BE2C (cell line): ENCODE data around the gene PARD3.
"Not testable (repeated sequence)": the region's sequence is repeated elsewhere in the genome, so short reads cannot be mapped to it uniquely, and the experiment has no call there.

Experiments used
- DNase-seq: peaks from one replicate; pipeline ENCODE4 v3.0.0-alpha.2; 2020
- H3K27me3 ChIP-seq: fragments of 250-450 bp; sonication (Bioruptor Pico); 2 replicates; pipeline ENCODE4 v1.5.1; 2020; ENCODE audit warnings: mild to moderate bottlenecking
- H3K36me3 ChIP-seq: fragments of 250-450 bp; sonication (Bioruptor Pico); 2 replicates; pipeline ENCODE4 v1.5.1; 2020; ENCODE audit warnings: mild to moderate bottlenecking
- H3K4me1 ChIP-seq: fragments of 250-450 bp; sonication (Bioruptor Pico); 2 replicates; pipeline ENCODE4 v1.5.1; 2020
- H3K4me3 ChIP-seq: 2 replicates; pipeline ENCODE4 v1.5.1; 2011; ENCODE audit warnings: low read depth, low read length
- H3K9me3 ChIP-seq: fragments of 250-450 bp; sonication (Bioruptor Pico); 2 replicates; pipeline ENCODE4 v1.5.1; 2020
- CTCF ChIP-seq: IDR thresholded peaks from 2 replicates; pipeline ENCODE4 v1.5.1; 2012; ENCODE audit warnings: mild to moderate bottlenecking, low read depth, low read length

PARD3 gene

GRCh38 chr10:34078017-34078744, 736.9 kb downstream of the PARD3 start:
- peak; percentile 30 for TF ChIP-seq CTCF
- no peak for DNase-seq
- H3K9me3 ChIP-seq, result no peaks in the 10 kb centered on the region
- H3K4me3 ChIP-seq, result no peak overlapping the region
- no peaks in the 10 kb centered on the region for H3K4me1 ChIP-seq
- no peaks in the 10 kb centered on the region for H3K27me3 ChIP-seq
- no peaks in the 10 kb centered on the region for H3K36me3 ChIP-seq

DNA sequence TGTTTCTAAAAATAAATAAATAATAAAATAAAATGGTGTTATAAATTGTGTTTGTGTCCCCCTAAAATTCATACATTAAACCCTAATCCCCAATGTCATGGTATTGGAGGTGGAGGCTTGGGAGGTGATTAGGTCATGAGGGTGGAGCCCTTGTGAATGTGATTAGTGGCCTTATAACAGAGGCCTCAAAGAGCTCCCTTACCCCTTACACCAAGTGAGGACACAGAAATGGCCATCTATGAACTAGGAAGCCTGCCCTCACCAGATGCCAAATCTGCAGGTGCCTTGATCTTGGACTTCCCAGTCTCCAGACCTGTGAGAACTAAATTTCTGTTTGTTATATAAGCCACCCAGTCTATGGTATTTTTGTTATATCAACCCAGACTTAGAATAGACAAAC, 738.7 kb downstream of the PARD3 start:
- no peaks in the 10 kb centered on the region for H3K4me1 ChIP-seq
- DNase-seq, result no peak
- no peak overlapping the region for H3K4me3 ChIP-seq
- H3K9me3 ChIP-seq, result no peaks in the 10 kb centered on the region
- H3K27me3 ChIP-seq, result no peaks in the 10 kb centered on the region
- no peaks in the 10 kb centered on the region for H3K36me3 ChIP-seq
- no peak for TF ChIP-seq CTCF

GRCh38 chr10:34075254-34075926, 739.7 kb downstream of the PARD3 start:
- H3K4me1 ChIP-seq, result no peaks in the 10 kb centered on the region
- H3K4me3 ChIP-seq, result no peak overlapping the region
- H3K9me3 ChIP-seq, result no peaks in the 10 kb centered on the region
- DNase-seq, result no peak
- H3K27me3 ChIP-seq, result no peaks in the 10 kb centered on the region
- no peak for TF ChIP-seq CTCF
- no peaks in the 10 kb centered on the region for H3K36me3 ChIP-seq

GRCh38 chr10:34074051-34074450, 741.0 kb downstream of the PARD3 start:
- no peak for DNase-seq
- no peak for TF ChIP-seq CTCF
- Histone ChIP-seq H3K36me3 (no peaks in the 10 kb centered on the region), H3K27me3 (no peaks in the 10 kb centered on the region), H3K4me3 (no peak overlapping the region), H3K4me1 (no peaks in the 10 kb centered on the region), H3K9me3 (no peaks in the 10 kb centered on the region)

DNA sequence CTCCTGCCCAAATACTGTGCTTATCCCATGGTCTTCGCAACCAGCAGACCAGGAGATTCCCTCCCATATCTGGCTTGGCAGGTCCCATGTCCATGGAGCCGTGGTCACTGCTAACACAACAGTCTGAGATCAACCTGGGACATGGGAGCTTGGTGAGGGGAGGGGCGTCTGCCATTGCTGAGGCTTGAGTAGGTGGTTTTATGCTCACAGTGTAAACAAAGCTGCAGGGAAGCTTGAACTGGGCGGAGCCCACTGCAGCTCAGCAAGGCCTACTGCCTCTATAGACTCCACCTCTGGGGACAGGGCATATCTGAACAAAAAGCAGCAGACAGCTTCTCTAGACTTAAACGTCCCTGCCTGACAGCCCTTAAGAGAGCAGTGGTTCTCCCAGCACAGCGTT, 747.4 kb downstream of the PARD3 start:
- not testable (repeated sequence) for H3K4me3 ChIP-seq, H3K27me3 ChIP-seq, H3K36me3 ChIP-seq, H3K9me3 ChIP-seq, H3K4me1 ChIP-seq, DNase-seq

DNA sequence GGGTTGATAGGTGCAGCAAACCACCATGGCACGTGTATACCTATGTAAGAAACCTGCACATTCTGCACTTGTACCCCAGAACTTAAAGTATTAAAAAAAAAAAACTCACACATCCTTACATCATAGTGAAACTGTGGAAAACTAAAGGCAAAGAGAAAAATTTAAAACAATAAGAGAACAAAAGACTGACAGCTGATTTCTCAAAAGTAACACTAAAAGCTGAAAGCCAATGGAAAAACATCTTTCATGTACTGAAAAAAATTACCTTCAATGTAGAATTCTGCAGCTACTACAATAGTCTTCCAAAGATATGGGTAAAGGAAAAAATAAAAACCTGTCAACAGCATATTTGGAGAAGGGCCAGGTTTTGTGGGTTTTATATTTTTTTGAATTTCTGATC, 751.5 kb downstream of the PARD3 start:
- no peak overlapping the region for H3K4me3 ChIP-seq
- H3K9me3 ChIP-seq, result no peaks in the 10 kb centered on the region
- H3K27me3 ChIP-seq, result no peaks in the 10 kb centered on the region
- TF ChIP-seq CTCF, result no peak
- no peaks in the 10 kb centered on the region for H3K36me3 ChIP-seq
- H3K4me1 ChIP-seq, result no peaks in the 10 kb centered on the region
- DNase-seq, result no peak
